Activated CD8-positive, alpha-beta memory T cell treated with anti-CD3 and anti-CD28 coated beads, Interleukin-2, amount 50 U/mL, for 1 hour (primary cell): ENCODE measurements around the gene NT5DC3.

Experiments used
- DNase-seq: peaks from one replicate; pipeline ENCODE4 v3.0.0-alpha.2; 2020; ENCODE audit errors: extremely low read depth

The NT5DC3 gene

GRCh38 chr12:103840876-103841689, at the start of gene NT5DC3:
Gene NT5DC3, minus strand, starts transcription at chr12:103841234. Its CDS starts 78 bp downstream, at chr12:103841156.
- DNase-seq = peak; percentile 47

GRCh38 chr12:103887738-103888137, 46.7 kb upstream of the NT5DC3 start:
- DNase-seq = no peak

GRCh38 chr12:103886195-103886797, 45.3 kb upstream of the NT5DC3 start:
- DNase-seq = no peak

- DNase-seq = no peak
These were observed 43.3 kb upstream of the NT5DC3 start for GRCh38 chr12:103884316-103884715.

- DNase-seq = no peak
These were observed 42.9 kb upstream of the NT5DC3 start for GRCh38 chr12:103883908-103884307.

GRCh38 chr12:103882861-103883596, 42.0 kb upstream of the NT5DC3 start:
- DNase-seq = no peak

GRCh38 chr12:103881261-103881660, 40.2 kb upstream of the NT5DC3 start:
- no peak for DNase-seq

GRCh38 chr12:103880299-103881142, 39.5 kb upstream of the NT5DC3 start:
- DNase-seq = no peak

- no peak for DNase-seq
These were observed 38.8 kb upstream of the NT5DC3 start for GRCh38 chr12:103879878-103880277.

- no peak for DNase-seq
These were observed 38.1 kb upstream of the NT5DC3 start for GRCh38 chr12:103879048-103879692.

- peak; percentile 23 for DNase-seq
These were observed 37.0 kb upstream of the NT5DC3 start for GRCh38 chr12:103877934-103878510.

- no peak for DNase-seq
These were observed 36.3 kb upstream of the NT5DC3 start for GRCh38 chr12:103877288-103877687.

GRCh38 chr12:103875666-103876065, 34.6 kb upstream of the NT5DC3 start:
- DNase-seq = no peak

GRCh38 chr12:103868215-103868614, 27.2 kb upstream of the NT5DC3 start:
- no peak for DNase-seq

GRCh38 chr12:103865151-103865730, 24.2 kb upstream of the NT5DC3 start:
- no peak for DNase-seq

GRCh38 chr12:103864710-103865109, 23.7 kb upstream of the NT5DC3 start:
- DNase-seq = no peak

- DNase-seq = no peak
These were observed 18.0 kb upstream of the NT5DC3 start for GRCh38 chr12:103858953-103859601.

- DNase-seq = no peak
These were observed 17.3 kb upstream of the NT5DC3 start for GRCh38 chr12:103858335-103858734.

- DNase-seq = no peak
These were observed 16.1 kb upstream of the NT5DC3 start for GRCh38 chr12:103857164-103857563.
